ENCODE measurements around the gene SEMA3G. TPM values are rescaled to one million over a fixed set of nuclear protein-coding genes. Genes with fewer than 3 reads are reported as not detected.

Gene SEMA3G
- total RNA-seq, 1 experiment from 2014 or later: not detected

- no peaks in the 10 kb centered on the region for H3K36me3 ChIP-seq (ENCODE audit: insufficient read depth, low read length, poor library complexity, severe bottlenecking)
- no peak overlapping the region for H3K4me3 ChIP-seq (ENCODE audit: low read depth, low read length, poor library complexity, severe bottlenecking)
- no peak for TF ChIP-seq EZH2 (IDR thresholded peaks at IDR 0.05; ENCODE audit: borderline replicate concordance, low read depth, low read length, poor library complexity, severe bottlenecking)
- TF ChIP-seq CTCF (conservative IDR thresholded peaks at IDR 0.05; ENCODE audit: low read depth, low read length): no peak
- ChIA-PET POLR2A (ENCODE audit: low non-redundant PET) (no interaction called here), CTCF (no interaction called here)
- no peak for DNase-seq (ENCODE audit: low spot score)
- intact Hi-C loops (cut with micrococcal nuclease; ENCODE audit: unreplicated experiment): no loop called here
- H3K27me3 ChIP-seq (replicated peaks; ENCODE audit: insufficient read depth, low read depth, low read length, poor library complexity): no peaks in the 10 kb centered on the region
- no peaks in the 10 kb centered on the region for H3K4me1 ChIP-seq (ENCODE audit: insufficient read depth, low read length, poor library complexity, severe bottlenecking)
- BruUV-seq (replicated peaks): no TSS peak
- H3K27ac ChIP-seq (ENCODE audit: low read depth, low read length, poor library complexity, severe bottlenecking): no peak overlapping the region
- no peaks in the 10 kb centered on the region for H3K9me3 ChIP-seq (ENCODE audit: low read depth, low read length, poor library complexity, severe bottlenecking)
Measured at GRCh38 chr3:52435246-52436101, 9.4 kb downstream of the SEMA3G start.

GRCh38 chr3:52434491-52435115 lies 10.3 kb downstream of the SEMA3G start:
- H3K4me1 ChIP-seq (ENCODE audit: insufficient read depth, low read length, poor library complexity, severe bottlenecking): no peaks in the 10 kb centered on the region
- TF ChIP-seq EZH2 (IDR thresholded peaks at IDR 0.05; ENCODE audit: borderline replicate concordance, low read depth, low read length, poor library complexity, severe bottlenecking) (no peak), CTCF (conservative IDR thresholded peaks at IDR 0.05; ENCODE audit: low read depth, low read length) (no peak)
- H3K27ac ChIP-seq (ENCODE audit: low read depth, low read length, poor library complexity, severe bottlenecking): no peak overlapping the region
- intact Hi-C loops (cut with micrococcal nuclease; ENCODE audit: unreplicated experiment): no loop called here
- H3K27me3 ChIP-seq (replicated peaks; ENCODE audit: insufficient read depth, low read depth, low read length, poor library complexity): no peaks in the 10 kb centered on the region
- DNase-seq (ENCODE audit: low spot score): no peak
- no peaks in the 10 kb centered on the region for H3K9me3 ChIP-seq (ENCODE audit: low read depth, low read length, poor library complexity, severe bottlenecking)
- ChIA-PET CTCF (no interaction called here), POLR2A (ENCODE audit: low non-redundant PET) (no interaction called here)
- H3K36me3 ChIP-seq (ENCODE audit: insufficient read depth, low read length, poor library complexity, severe bottlenecking): no peaks in the 10 kb centered on the region
- no TSS peak for BruUV-seq (replicated peaks)
- H3K4me3 ChIP-seq (ENCODE audit: low read depth, low read length, poor library complexity, severe bottlenecking): no peak overlapping the region

- POLR2A ChIA-PET (ENCODE audit: low non-redundant PET): no interaction called here
- H3K9me3 ChIP-seq (ENCODE audit: low read depth, low read length, poor library complexity, severe bottlenecking): no peaks in the 10 kb centered on the region
- CTCF ChIA-PET: no interaction called here
- no peak for TF ChIP-seq EZH2 (IDR thresholded peaks at IDR 0.05; ENCODE audit: borderline replicate concordance, low read depth, low read length, poor library complexity, severe bottlenecking)
- TF ChIP-seq CTCF (conservative IDR thresholded peaks at IDR 0.05; ENCODE audit: low read depth, low read length): no peak
- no peak overlapping the region for H3K27ac ChIP-seq (ENCODE audit: low read depth, low read length, poor library complexity, severe bottlenecking)
- DNase-seq (ENCODE audit: low spot score): no peak
- no TSS peak for BruUV-seq (replicated peaks)
- no peaks in the 10 kb centered on the region for H3K36me3 ChIP-seq (ENCODE audit: insufficient read depth, low read length, poor library complexity, severe bottlenecking)
- no peaks in the 10 kb centered on the region for H3K27me3 ChIP-seq (replicated peaks; ENCODE audit: insufficient read depth, low read depth, low read length, poor library complexity)
- intact Hi-C loops (cut with micrococcal nuclease; ENCODE audit: unreplicated experiment): no loop called here
- no peak overlapping the region for H3K4me3 ChIP-seq (ENCODE audit: low read depth, low read length, poor library complexity, severe bottlenecking)
- no peaks in the 10 kb centered on the region for H3K4me1 ChIP-seq (ENCODE audit: insufficient read depth, low read length, poor library complexity, severe bottlenecking)
Measured at GRCh38 chr3:52433996-52434479, 10.9 kb downstream of the SEMA3G start.
